H1 (cell line): ENCODE measurements around the gene ADORA1. TPM values are rescaled to one million over a fixed set of nuclear protein-coding genes. Genes with fewer than 3 reads are reported as not detected.

Source experiments
- CBX5 ChIP-seq: fragments of 300-800, 300-1000 bp; sonication (generic); IDR thresholded peaks from 2 replicates; pipeline ENCODE4 v1.7.1; 2016; ENCODE audit warnings: antibody characterized with exemption, low read length, low read depth
- CTBP2 ChIP-seq: IDR thresholded peaks from 2 replicates; pipeline ENCODE4 v1.7.0; 2011; ENCODE audit warnings: borderline replicate concordance, mild to moderate bottlenecking, moderate library complexity, mixed read lengths, low read length; ENCODE audit not compliant: insufficient read depth, insufficient read length
- HDAC6 ChIP-seq: IDR thresholded peaks from one replicate; pipeline ENCODE4 v1.7.1; 2012; ENCODE audit warnings: low read depth, mild to moderate bottlenecking, inconsistent platforms, low read length, moderate library complexity
- JUN ChIP-seq: IDR thresholded peaks from 2 replicates; pipeline ENCODE4 v1.6.1; 2011; ENCODE audit warnings: low read depth, mild to moderate bottlenecking, improper control_type of control experiment, low read length
- POLR2A ChIP-seq, 2 experiments: IDR thresholded peaks; 1 replicate in 1 of 2; 2 replicates in 1 of 2; pipeline ENCODE4 v1.6.1; 2011; ENCODE audit warnings: low read depth in 2 of 2, low read length in 2 of 2, mild to moderate bottlenecking in 2 of 2; ENCODE audit errors: control extremely low read depth in 1 of 2
- POLR2AphosphoS5 ChIP-seq: IDR thresholded peaks from 2 replicates; pipeline ENCODE4 v1.6.1; 2011; ENCODE audit warnings: low read depth, low read length
- SRF ChIP-seq: IDR thresholded peaks from 2 replicates; pipeline ENCODE4 v1.6.1; 2011; ENCODE audit warnings: mild to moderate bottlenecking, low read depth, low read length, moderate library complexity
- SUZ12 ChIP-seq: fragments of 200-600 bp; sonication (generic); IDR thresholded peaks from 2 replicates; pipeline ENCODE4 v1.6.1; 2012; ENCODE audit warnings: mild to moderate bottlenecking, inconsistent platforms, low read length, moderate library complexity, mixed read lengths
- polyA plus RNA-seq, 7 experiments: library from polyadenylated mRNA; depleted of rRNA in 3 of 7; stranded (reverse) in 5 of 7; unstranded in 2 of 7; fragments of >200 nt in 5 of 7; fragments of 200-250 nt in 2 of 7; gene quantifications; 1 replicate in 5 of 7; 2 replicates in 1 of 7; 4 replicates in 1 of 7; pipeline versions ENCODE4 v1.2.1 to v1.2.3, GENCODE V29; 2011 to 2013; ENCODE audit warnings: missing spikeins in 2 of 7, mixed read lengths in 2 of 7
- total RNA-seq: library from RNA; stranded (reverse); fragmentation: NEBNext Ultra II Directional; extraction: Animal tissue kit (Norgen Biotek cat#: 25700); gene quantifications from 2 replicates; pipeline ENCODE4 v1.2.1, GENCODE V29; 2021
- TF ChIP-seq, protein P1 (sequence below): fragments of 300-600 bp; sonication (generic); IDR thresholded peaks from 2 replicates; pipeline ENCODE4 v1.7.1; 2012; ENCODE audit warnings: low read length, moderate library complexity, mild to moderate bottlenecking, inconsistent platforms; ENCODE audit not compliant: insufficient replicate concordance
- TF ChIP-seq, protein P2 (sequence below): IDR thresholded peaks from 2 replicates; pipeline ENCODE4 v1.6.1; 2011; ENCODE audit warnings: low read depth, mild to moderate bottlenecking, low read length; ENCODE audit not compliant: insufficient read depth

The ADORA1 gene
- total and polyA plus RNA-seq, 2 of the 8 experiments (the other 6 are each of a cell fraction or from before 2014, with no cell fraction given): 3.3 to 6.7 TPM

DNA sequence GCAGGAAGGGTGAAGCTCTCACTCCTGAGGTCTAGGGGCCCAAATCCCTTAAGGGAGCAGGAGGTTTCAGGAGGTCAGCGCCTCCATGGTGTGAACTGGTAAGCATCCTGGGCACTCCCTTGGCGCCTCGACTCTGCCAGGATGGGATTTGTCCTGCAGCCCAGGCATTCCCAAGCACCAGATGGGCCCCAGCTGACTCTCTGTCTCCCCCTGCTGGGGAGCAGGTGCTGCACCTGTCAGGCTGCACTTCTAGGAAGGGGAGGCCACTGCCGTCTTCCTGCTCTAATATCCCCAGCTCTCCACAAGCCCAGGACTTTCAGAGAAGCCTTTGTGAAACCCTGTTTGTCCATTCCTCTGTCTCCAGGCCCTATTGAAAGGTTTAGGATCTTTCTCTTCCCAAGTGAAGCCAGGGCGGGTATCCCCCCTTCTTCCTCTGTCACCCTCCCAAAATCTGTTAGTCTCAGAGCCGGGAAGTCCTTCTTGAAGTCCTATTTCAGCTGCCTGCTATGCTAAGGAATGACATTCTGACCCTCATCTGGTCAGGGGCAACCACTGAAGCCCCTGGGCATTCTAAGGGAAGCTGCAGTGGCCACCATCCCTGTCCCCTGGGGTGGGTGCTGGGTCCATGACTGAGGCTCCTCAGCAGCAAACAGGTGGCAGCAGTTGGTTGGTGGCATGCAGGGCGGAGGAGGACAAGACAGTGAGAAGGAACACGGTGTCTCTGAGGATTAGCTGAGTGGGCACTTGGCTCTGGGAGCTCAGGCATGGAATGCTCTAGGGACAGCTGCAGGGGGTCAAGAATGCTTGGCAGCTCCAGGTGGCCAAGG lies 44.9 kb downstream of the ADORA1 start (continued):
- no peak for TF ChIP-seq SUZ12
- TF ChIP-seq JUN: no peak
- TF ChIP-seq POLR2A (IDR thresholded peaks at IDR 0.05; ENCODE audit: control extremely low read depth in 1 of 2, low read depth in 2 of 2, low read length in 2 of 2): no peak
- TF ChIP-seq, protein P1, sequence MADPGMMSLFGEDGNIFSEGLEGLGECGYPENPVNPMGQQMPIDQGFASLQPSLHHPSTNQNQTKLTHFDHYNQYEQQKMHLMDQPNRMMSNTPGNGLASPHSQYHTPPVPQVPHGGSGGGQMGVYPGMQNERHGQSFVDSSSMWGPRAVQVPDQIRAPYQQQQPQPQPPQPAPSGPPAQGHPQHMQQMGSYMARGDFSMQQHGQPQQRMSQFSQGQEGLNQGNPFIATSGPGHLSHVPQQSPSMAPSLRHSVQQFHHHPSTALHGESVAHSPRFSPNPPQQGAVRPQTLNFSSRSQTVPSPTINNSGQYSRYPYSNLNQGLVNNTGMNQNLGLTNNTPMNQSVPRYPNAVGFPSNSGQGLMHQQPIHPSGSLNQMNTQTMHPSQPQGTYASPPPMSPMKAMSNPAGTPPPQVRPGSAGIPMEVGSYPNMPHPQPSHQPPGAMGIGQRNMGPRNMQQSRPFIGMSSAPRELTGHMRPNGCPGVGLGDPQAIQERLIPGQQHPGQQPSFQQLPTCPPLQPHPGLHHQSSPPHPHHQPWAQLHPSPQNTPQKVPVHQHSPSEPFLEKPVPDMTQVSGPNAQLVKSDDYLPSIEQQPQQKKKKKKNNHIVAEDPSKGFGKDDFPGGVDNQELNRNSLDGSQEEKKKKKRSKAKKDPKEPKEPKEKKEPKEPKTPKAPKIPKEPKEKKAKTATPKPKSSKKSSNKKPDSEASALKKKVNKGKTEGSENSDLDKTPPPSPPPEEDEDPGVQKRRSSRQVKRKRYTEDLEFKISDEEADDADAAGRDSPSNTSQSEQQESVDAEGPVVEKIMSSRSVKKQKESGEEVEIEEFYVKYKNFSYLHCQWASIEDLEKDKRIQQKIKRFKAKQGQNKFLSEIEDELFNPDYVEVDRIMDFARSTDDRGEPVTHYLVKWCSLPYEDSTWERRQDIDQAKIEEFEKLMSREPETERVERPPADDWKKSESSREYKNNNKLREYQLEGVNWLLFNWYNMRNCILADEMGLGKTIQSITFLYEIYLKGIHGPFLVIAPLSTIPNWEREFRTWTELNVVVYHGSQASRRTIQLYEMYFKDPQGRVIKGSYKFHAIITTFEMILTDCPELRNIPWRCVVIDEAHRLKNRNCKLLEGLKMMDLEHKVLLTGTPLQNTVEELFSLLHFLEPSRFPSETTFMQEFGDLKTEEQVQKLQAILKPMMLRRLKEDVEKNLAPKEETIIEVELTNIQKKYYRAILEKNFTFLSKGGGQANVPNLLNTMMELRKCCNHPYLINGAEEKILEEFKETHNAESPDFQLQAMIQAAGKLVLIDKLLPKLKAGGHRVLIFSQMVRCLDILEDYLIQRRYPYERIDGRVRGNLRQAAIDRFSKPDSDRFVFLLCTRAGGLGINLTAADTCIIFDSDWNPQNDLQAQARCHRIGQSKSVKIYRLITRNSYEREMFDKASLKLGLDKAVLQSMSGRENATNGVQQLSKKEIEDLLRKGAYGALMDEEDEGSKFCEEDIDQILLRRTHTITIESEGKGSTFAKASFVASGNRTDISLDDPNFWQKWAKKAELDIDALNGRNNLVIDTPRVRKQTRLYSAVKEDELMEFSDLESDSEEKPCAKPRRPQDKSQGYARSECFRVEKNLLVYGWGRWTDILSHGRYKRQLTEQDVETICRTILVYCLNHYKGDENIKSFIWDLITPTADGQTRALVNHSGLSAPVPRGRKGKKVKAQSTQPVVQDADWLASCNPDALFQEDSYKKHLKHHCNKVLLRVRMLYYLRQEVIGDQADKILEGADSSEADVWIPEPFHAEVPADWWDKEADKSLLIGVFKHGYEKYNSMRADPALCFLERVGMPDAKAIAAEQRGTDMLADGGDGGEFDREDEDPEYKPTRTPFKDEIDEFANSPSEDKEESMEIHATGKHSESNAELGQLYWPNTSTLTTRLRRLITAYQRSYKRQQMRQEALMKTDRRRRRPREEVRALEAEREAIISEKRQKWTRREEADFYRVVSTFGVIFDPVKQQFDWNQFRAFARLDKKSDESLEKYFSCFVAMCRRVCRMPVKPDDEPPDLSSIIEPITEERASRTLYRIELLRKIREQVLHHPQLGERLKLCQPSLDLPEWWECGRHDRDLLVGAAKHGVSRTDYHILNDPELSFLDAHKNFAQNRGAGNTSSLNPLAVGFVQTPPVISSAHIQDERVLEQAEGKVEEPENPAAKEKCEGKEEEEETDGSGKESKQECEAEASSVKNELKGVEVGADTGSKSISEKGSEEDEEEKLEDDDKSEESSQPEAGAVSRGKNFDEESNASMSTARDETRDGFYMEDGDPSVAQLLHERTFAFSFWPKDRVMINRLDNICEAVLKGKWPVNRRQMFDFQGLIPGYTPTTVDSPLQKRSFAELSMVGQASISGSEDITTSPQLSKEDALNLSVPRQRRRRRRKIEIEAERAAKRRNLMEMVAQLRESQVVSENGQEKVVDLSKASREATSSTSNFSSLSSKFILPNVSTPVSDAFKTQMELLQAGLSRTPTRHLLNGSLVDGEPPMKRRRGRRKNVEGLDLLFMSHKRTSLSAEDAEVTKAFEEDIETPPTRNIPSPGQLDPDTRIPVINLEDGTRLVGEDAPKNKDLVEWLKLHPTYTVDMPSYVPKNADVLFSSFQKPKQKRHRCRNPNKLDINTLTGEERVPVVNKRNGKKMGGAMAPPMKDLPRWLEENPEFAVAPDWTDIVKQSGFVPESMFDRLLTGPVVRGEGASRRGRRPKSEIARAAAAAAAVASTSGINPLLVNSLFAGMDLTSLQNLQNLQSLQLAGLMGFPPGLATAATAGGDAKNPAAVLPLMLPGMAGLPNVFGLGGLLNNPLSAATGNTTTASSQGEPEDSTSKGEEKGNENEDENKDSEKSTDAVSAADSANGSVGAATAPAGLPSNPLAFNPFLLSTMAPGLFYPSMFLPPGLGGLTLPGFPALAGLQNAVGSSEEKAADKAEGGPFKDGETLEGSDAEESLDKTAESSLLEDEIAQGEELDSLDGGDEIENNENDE: no peak
- TF ChIP-seq, protein P2, sequence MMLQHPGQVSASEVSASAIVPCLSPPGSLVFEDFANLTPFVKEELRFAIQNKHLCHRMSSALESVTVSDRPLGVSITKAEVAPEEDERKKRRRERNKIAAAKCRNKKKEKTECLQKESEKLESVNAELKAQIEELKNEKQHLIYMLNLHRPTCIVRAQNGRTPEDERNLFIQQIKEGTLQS: no peak
- TF ChIP-seq HDAC6: no peak
- no peak for TF ChIP-seq POLR2AphosphoS5
- no peak for TF ChIP-seq CBX5
- no peak for TF ChIP-seq SRF
- no peak for TF ChIP-seq CTBP2
